DLD1 (cell line): ENCODE measurements around the gene GREM1.

Experiments
- in situ Hi-C: cut with HindIII; loops from 2 replicates; pipeline ENCODE4 v1.10.0; 2017; ENCODE audit warnings: low sequenced_read_pairs

GREM1 gene

GRCh38 chr15:32730677-32731654 is 13.2 kb downstream of the GREM1 start:
- in situ Hi-C loops, result no loop called here

- in situ Hi-C loops, result no loop called here
These were observed 14.9 kb downstream of the GREM1 start for GRCh38 chr15:32732574-32733157.

GRCh38 chr15:32733281-32733680 is 15.5 kb downstream of the GREM1 start:
- in situ Hi-C loops, result no loop called here

- in situ Hi-C loops, result loop anchor here (5.0 kb wide), 2 partner anchors 74 to 81 kb away; no protein-coding TSS in a partner anchor
These were observed 18.3 kb downstream of the GREM1 start for GRCh38 chr15:32735989-32736700.

GRCh38 chr15:32736701-32737061 is 18.9 kb downstream of the GREM1 start:
- in situ Hi-C loops, result loop anchor here (5.0 kb wide), 2 partner anchors 74 to 81 kb away; no protein-coding TSS in a partner anchor

- in situ Hi-C loops, result loop anchor here (5.0 kb wide), 2 partner anchors 75 to 80 kb away; no protein-coding TSS in a partner anchor
These were observed 19.5 kb downstream of the GREM1 start for GRCh38 chr15:32737304-32737703.

- in situ Hi-C loops, result loop anchor here (5.0 kb wide), 2 partner anchors 76 to 79 kb away; no protein-coding TSS in a partner anchor
These were observed 20.9 kb downstream of the GREM1 start for GRCh38 chr15:32738666-32739065.

GRCh38 chr15:32739522-32740063 is 21.8 kb downstream of the GREM1 start:
- in situ Hi-C loops, result loop anchor here (5.0 kb wide), 2 partner anchors 77 to 78 kb away; no protein-coding TSS in a partner anchor

GRCh38 chr15:32743411-32744140 is 25.8 kb downstream of the GREM1 start:
- in situ Hi-C loops, result no loop called here

- in situ Hi-C loops, result no loop called here
These were observed 28.5 kb downstream of the GREM1 start for GRCh38 chr15:32746116-32746857.

- in situ Hi-C loops, result no loop called here
These were observed 30.1 kb downstream of the GREM1 start for GRCh38 chr15:32747921-32748342.

GRCh38 chr15:32750979-32751378 is 33.2 kb downstream of the GREM1 start:
- in situ Hi-C loops, result no loop called here

- in situ Hi-C loops, result no loop called here
These were observed 39.6 kb downstream of the GREM1 start for GRCh38 chr15:32757426-32757825.

GRCh38 chr15:32763295-32763694 is 45.5 kb downstream of the GREM1 start:
- in situ Hi-C loops, result no loop called here

- in situ Hi-C loops, result no loop called here
These were observed 47.4 kb downstream of the GREM1 start for GRCh38 chr15:32765236-32765635.

- in situ Hi-C loops, result no loop called here
These were observed 48.3 kb downstream of the GREM1 start for GRCh38 chr15:32766101-32766500.

GRCh38 chr15:32767236-32767635 is 49.4 kb downstream of the GREM1 start:
- in situ Hi-C loops, result no loop called here

- in situ Hi-C loops, result no loop called here
These were observed 56.2 kb downstream of the GREM1 start for GRCh38 chr15:32774022-32774421.

- in situ Hi-C loops, result no loop called here
These were observed 57.3 kb downstream of the GREM1 start for GRCh38 chr15:32775103-32775502.
